Stimulated activated CD4-positive, alpha-beta T cell treated with anti-CD3 and anti-CD28 coated beads, Interleukin-12 subunit alpha, Interleukin-12 subunit beta, amount 100 ng/mL, for 48 hours (primary cell): ENCODE results near the gene HSPB6.
"Not testable (repeated sequence)": the region's sequence is repeated elsewhere in the genome, so short reads cannot be mapped to it uniquely, and the experiment has no call there.

ENCODE experiments used
- DNase-seq, 3 donors: peaks; one replicate each; pipeline ENCODE4 v3.0.0-alpha.2; 2020; ENCODE audit warnings: low read depth in 2 of 3, low spot score in 1 of 3

HSPB6 gene

GRCh38 chr19:35732540-35733179 lies 24.2 kb downstream of the HSPB6 start:
- no peak for DNase-seq

GRCh38 chr19:35731779-35732405 lies 24.9 kb downstream of the HSPB6 start:
- no peak for DNase-seq

GRCh38 chr19:35731353-35731752 lies 25.5 kb downstream of the HSPB6 start:
- no peak for DNase-seq

- DNase-seq = no peak
Measured at GRCh38 chr19:35730326-35730725, 26.5 kb downstream of the HSPB6 start.

- DNase-seq = no peak
Measured at GRCh38 chr19:35729763-35730162, 27.1 kb downstream of the HSPB6 start.

- no peak for DNase-seq
Measured at GRCh38 chr19:35729021-35729420, 27.8 kb downstream of the HSPB6 start.

- DNase-seq = no peak
Measured at GRCh38 chr19:35727956-35728706, 28.7 kb downstream of the HSPB6 start.

- DNase-seq = no peak
Measured at GRCh38 chr19:35727053-35727955, 29.5 kb downstream of the HSPB6 start.

- DNase-seq = no peak
Measured at GRCh38 chr19:35725216-35725861, 31.5 kb downstream of the HSPB6 start.

GRCh38 chr19:35724560-35724959 lies 32.3 kb downstream of the HSPB6 start:
- no peak for DNase-seq

GRCh38 chr19:35724132-35724531 lies 32.7 kb downstream of the HSPB6 start:
- DNase-seq = not testable (repeated sequence)

- DNase-seq = no peak
Measured at GRCh38 chr19:35723671-35724070, 33.2 kb downstream of the HSPB6 start.

- no peak for DNase-seq
Measured at GRCh38 chr19:35722897-35723296, 33.9 kb downstream of the HSPB6 start.

- no peak for DNase-seq
Measured at GRCh38 chr19:35722461-35722860, 34.4 kb downstream of the HSPB6 start.

- DNase-seq = no peak
Measured at GRCh38 chr19:35721374-35721773, 35.5 kb downstream of the HSPB6 start.

- no peak for DNase-seq
Measured at GRCh38 chr19:35720648-35721047, 36.2 kb downstream of the HSPB6 start.

GRCh38 chr19:35720163-35720524 lies 36.7 kb downstream of the HSPB6 start:
- DNase-seq = no peak

GRCh38 chr19:35719402-35720162 lies 37.2 kb downstream of the HSPB6 start:
- no peak for DNase-seq

- DNase-seq = peak in 1 of 3 donors; percentile 58
Measured at GRCh38 chr19:35718345-35719041, 38.3 kb downstream of the HSPB6 start.
